DND-41 (cell line): ENCODE data around the gene PC.

Experiments
- ATAC-seq: fragments of 200-7000 bp; cut with Tn5 transposase; 3 replicates; pipeline ENCODE4 v1.9.1; 2021; ENCODE audit warnings: low read depth; ENCODE audit not compliant: insufficient read depth
- DNase-seq: peaks from one replicate; pipeline ENCODE4 v3.0.0-alpha.2; 2020
- H2AFZ ChIP-seq: 2 replicates; pipeline ENCODE4 v1.6.0; 2012; ENCODE audit warnings: low read depth, low read length
- H3K27ac ChIP-seq: 2 replicates; pipeline ENCODE4 v1.5.1; 2012; ENCODE audit warnings: low read length, inconsistent platforms
- H3K27me3 ChIP-seq: fragments of 200-600 bp; sonication (generic); 2 replicates; pipeline ENCODE4 v1.6.0; 2012; ENCODE audit warnings: low read length, mild to moderate bottlenecking, inconsistent platforms; ENCODE audit not compliant: insufficient read depth, poor library complexity
- H3K36me3 ChIP-seq: 2 replicates; pipeline ENCODE4 v1.5.1; 2012; ENCODE audit warnings: low read length, inconsistent platforms; ENCODE audit not compliant: insufficient read depth
- H3K4me1 ChIP-seq: 2 replicates; pipeline ENCODE4 v1.5.1; 2012; ENCODE audit warnings: mild to moderate bottlenecking, low read length; ENCODE audit not compliant: insufficient read depth
- H3K4me2 ChIP-seq: 2 replicates; pipeline ENCODE4 v1.6.0; 2012; ENCODE audit warnings: mild to moderate bottlenecking, moderate library complexity, low read length, inconsistent platforms; ENCODE audit not compliant: insufficient read depth
- H3K4me3 ChIP-seq, 2 experiments: fragments of 200-600 bp in 1 of 2; shearing (Covaris generic) in 1 of 2; 2 replicates each; pipeline ENCODE4 v1.5.1; 2012 to 2016; ENCODE audit warnings: inconsistent platforms in 2 of 2, low read length in 2 of 2, mild to moderate bottlenecking in 2 of 2, low read depth in 1 of 2, moderate library complexity in 1 of 2
- H3K79me2 ChIP-seq: 2 replicates; pipeline ENCODE4 v1.6.0; 2012; ENCODE audit warnings: low read length, inconsistent platforms; ENCODE audit not compliant: insufficient read depth
- H3K9ac ChIP-seq: 2 replicates; pipeline ENCODE4 v1.6.0; 2012; ENCODE audit warnings: low read depth, mild to moderate bottlenecking, inconsistent platforms, low read length, moderate library complexity
- H3K9me3 ChIP-seq: 2 replicates; pipeline ENCODE4 v1.5.1; 2012; ENCODE audit warnings: low read length, moderate library complexity, mild to moderate bottlenecking, inconsistent platforms; ENCODE audit not compliant: insufficient read depth, severe bottlenecking
- H4K20me1 ChIP-seq: 2 replicates; pipeline ENCODE4 v1.6.0; 2012; ENCODE audit warnings: low read length; ENCODE audit not compliant: insufficient read depth
- CTCF ChIP-seq: IDR thresholded peaks from 2 replicates; pipeline ENCODE4 v1.5.1; 2012; ENCODE audit warnings: borderline replicate concordance, low read length, moderate library complexity, mild to moderate bottlenecking; ENCODE audit not compliant: poor library complexity, severe bottlenecking; ENCODE audit errors: extremely low read depth
- EZH2 ChIP-seq: IDR thresholded peaks from 3 replicates; pipeline ENCODE4 v1.6.1; 2012; ENCODE audit warnings: borderline replicate concordance, low read depth, mild to moderate bottlenecking, moderate library complexity, low read length, inconsistent platforms; ENCODE audit not compliant: severe bottlenecking

Gene PC

DNA sequence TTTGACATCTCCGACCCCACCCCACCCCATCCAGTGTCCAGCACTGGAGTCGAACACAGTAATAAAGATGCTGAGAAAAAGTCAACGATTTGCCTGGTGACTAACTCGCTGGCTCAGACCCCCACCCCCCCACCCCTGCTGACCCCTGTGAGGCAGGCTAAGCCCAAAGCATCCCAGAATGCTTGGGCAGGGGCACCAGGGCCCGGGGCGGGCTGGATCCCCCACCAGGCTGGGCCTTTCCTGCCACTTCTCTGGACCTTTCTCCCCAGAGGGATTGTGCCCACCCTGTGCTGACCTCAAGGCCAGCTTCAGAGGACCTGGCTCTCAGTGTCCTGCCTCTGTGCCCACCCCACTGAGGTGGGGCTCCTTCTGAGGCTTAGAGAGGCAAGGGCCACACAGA, 18.7 kb upstream of the PC start:
- H3K9ac ChIP-seq, result no peak overlapping the region

DNA sequence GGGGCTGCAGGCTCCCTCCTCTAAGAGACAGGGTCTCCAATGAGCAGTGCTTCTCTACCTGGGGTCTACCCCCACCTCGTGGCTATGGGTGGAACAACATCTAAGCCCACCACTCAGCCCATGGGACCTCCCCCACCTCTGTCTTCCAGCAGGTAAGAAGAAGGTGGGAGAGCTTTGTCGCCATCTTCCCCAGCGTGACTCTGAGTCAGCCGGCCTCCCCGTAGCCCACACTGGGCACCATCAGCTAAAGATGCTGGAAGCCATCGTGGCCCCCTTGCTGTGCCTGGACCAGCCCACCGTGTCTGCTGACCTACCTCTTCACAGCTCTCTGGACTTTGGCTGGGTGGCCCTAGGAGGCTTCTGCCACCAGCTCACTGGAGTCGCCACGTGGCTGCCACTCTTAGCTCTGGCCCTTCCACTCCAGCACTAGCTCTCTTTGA, 17.9 kb upstream of the PC start:
- Histone ChIP-seq H2AFZ (no peak overlapping the region), H3K4me3 (no peak overlapping the region), H3K27ac (no peak overlapping the region), H3K9me3 (no peaks in the 10 kb centered on the region), H3K79me2 (no peaks in the 10 kb centered on the region), H3K4me1 (no peaks in the 10 kb centered on the region), H3K27me3 (no peaks in the 10 kb centered on the region), H3K9ac (no peak overlapping the region), H4K20me1 (peaks cover 7% of the 10 kb centered on the region; the same call in 1 of the 2 replicates), H3K36me3 (no peaks in the 10 kb centered on the region), H3K4me2 (no peak overlapping the region)
- ATAC-seq, result peak; percentile 82
- DNase-seq, result peak; percentile 60
- TF ChIP-seq CTCF, result peak; percentile 89
- no peak for TF ChIP-seq EZH2

More for the DNA sequence above, 18.7 kb upstream of the PC start:
- no peak for ATAC-seq
- H3K9me3 ChIP-seq, result no peaks in the 10 kb centered on the region
- H2AFZ ChIP-seq, result no peak overlapping the region
- H3K27ac ChIP-seq, result no peak overlapping the region
- H3K79me2 ChIP-seq, result no peaks in the 10 kb centered on the region
- H4K20me1 ChIP-seq, result peaks cover 7% of the 10 kb centered on the region; the same call in 1 of the 2 replicates
- peaks cover 8% of the 10 kb centered on the region for H3K4me1 ChIP-seq
- DNase-seq, result no peak
- H3K4me2 ChIP-seq, result no peak overlapping the region
- H3K27me3 ChIP-seq, result no peaks in the 10 kb centered on the region
- TF ChIP-seq EZH2 (no peak), CTCF (no peak)
- H3K4me3 ChIP-seq, result no peak overlapping the region
- no peaks in the 10 kb centered on the region for H3K36me3 ChIP-seq

GRCh38 chr11:66975405-66976027, 17.3 kb upstream of the PC start:
- ATAC-seq (no peak), DNase-seq (no peak)
- H3K9ac ChIP-seq, result no peak overlapping the region
- TF ChIP-seq EZH2 (no peak), CTCF (no peak)
- no peaks in the 10 kb centered on the region for H3K4me1 ChIP-seq
- no peak overlapping the region for H3K4me3 ChIP-seq
- H3K4me2 ChIP-seq, result no peak overlapping the region
- H2AFZ ChIP-seq, result no peak overlapping the region
- no peaks in the 10 kb centered on the region for H3K36me3 ChIP-seq
- H3K79me2 ChIP-seq, result no peaks in the 10 kb centered on the region
- no peaks in the 10 kb centered on the region for H3K9me3 ChIP-seq
- no peak overlapping the region for H3K27ac ChIP-seq
- peaks cover 7% of the 10 kb centered on the region; the same call in 1 of the 2 replicates for H4K20me1 ChIP-seq
- no peaks in the 10 kb centered on the region for H3K27me3 ChIP-seq
